Sigmoid colon (tissue), 7 donors: ENCODE measurements around the gene ZNF513. TPM values are rescaled to one million over a fixed set of nuclear protein-coding genes. Genes with fewer than 3 reads are reported as not detected.

ENCODE experiments used
- DNase-seq: peaks from one replicate; pipeline ENCODE4 v3.0.0-alpha.2; 2019
- H3K27ac ChIP-seq, 4 donors: fragments of 200-600 bp; sonication (generic); one replicate each; pipeline ENCODE4 v1.5.1; 2016 to 2019; ENCODE audit warnings: mild to moderate bottlenecking in 1 of 4
- H3K27me3 ChIP-seq, 3 donors: fragments of 200-600 bp; sonication (generic); one replicate each; pipeline ENCODE4 v1.5.1; 2019; ENCODE audit warnings: mild to moderate bottlenecking in 1 of 3
- H3K36me3 ChIP-seq, 4 donors: fragments of 200-600 bp; sonication (generic); one replicate each; pipeline ENCODE4 v1.5.1; 2016 to 2019
- H3K4me1 ChIP-seq, 4 donors: fragments of 200-600 bp; sonication (generic); one replicate each; pipeline ENCODE4 v1.5.1; 2017 to 2019
- H3K4me3 ChIP-seq, 4 donors: fragments of 200-600 bp; sonication (generic); one replicate each; pipeline ENCODE4 v1.5.1; 2017 to 2019; ENCODE audit warnings: mild to moderate bottlenecking in 2 of 4, moderate library complexity in 1 of 4
- H3K9me3 ChIP-seq, 4 donors: fragments of 200-600 bp in 3 of 4; sonication (generic) in 3 of 4; one replicate each; pipeline versions ENCODE4 v1.5.1 to v1.6.1; 2013 to 2019
- EP300 ChIP-seq, 4 donors: sonication (generic); formaldehyde crosslinking; IDR thresholded peaks; one replicate each; pipeline ENCODE4 v1.6.1; 2017; ENCODE audit warnings: antibody characterized with exemption in 4 of 4
- POLR2A ChIP-seq, 2 donors: fragments of 450-650 bp; IDR thresholded peaks; one replicate each; pipeline ENCODE4 v1.6.1; 2016; ENCODE audit warnings: antibody characterized with exemption in 2 of 2, mild to moderate bottlenecking in 2 of 2, moderate library complexity in 2 of 2
- POLR2AphosphoS5 ChIP-seq, 4 donors: sonication (generic); formaldehyde crosslinking; IDR thresholded peaks; one replicate each; pipeline ENCODE4 v1.6.1; 2017; ENCODE audit warnings: antibody characterized with exemption in 4 of 4
- WGBS, 2 donors: extraction: QIAGEN DNeasy Blood & Tissue Kit; methylation state at CpG; one replicate each; pipeline ENCODE4 v1.1.7; 2013; 5-methylcytosine and 5-hydroxymethylcytosine counted together
- intact Hi-C: fragments of 100-400 bp; cut with DNase I; formaldehyde crosslinking; loops from one replicate; pipeline ENCODE4 v1.15.1; 2023
- polyA plus RNA-seq, 3 donors: library from polyadenylated mRNA; stranded (reverse); fragments of 200-250 nt; gene quantifications; one replicate each; pipeline ENCODE4 v1.2.3, GENCODE V29; 2013
- total RNA-seq, 4 donors: library from RNA; depleted of rRNA; stranded (reverse); fragments of >200 nt; gene quantifications; one replicate each; pipeline ENCODE4 v1.1.0, GENCODE V29; 2016
- TF ChIP-seq, protein P1 (sequence below), 4 experiments: fragments of 450-650 bp in 3 of 4; fragments of 200-600 bp in 1 of 4; IDR thresholded peaks; one replicate each; pipeline ENCODE4 v1.5.1; 2016 to 2019; ENCODE audit warnings: antibody characterized with exemption in 4 of 4, mild to moderate bottlenecking in 3 of 4, moderate library complexity in 2 of 4
- donor health status: healthy with polysubstance abuse.
- donor health status: Bipolar disorder and iron deficiency.
- donor health status: healthy.

Gene ZNF513
- total and polyA plus RNA-seq, 7 donors: 5.0 to 27.5 (median 8.7) TPM

DNA sequence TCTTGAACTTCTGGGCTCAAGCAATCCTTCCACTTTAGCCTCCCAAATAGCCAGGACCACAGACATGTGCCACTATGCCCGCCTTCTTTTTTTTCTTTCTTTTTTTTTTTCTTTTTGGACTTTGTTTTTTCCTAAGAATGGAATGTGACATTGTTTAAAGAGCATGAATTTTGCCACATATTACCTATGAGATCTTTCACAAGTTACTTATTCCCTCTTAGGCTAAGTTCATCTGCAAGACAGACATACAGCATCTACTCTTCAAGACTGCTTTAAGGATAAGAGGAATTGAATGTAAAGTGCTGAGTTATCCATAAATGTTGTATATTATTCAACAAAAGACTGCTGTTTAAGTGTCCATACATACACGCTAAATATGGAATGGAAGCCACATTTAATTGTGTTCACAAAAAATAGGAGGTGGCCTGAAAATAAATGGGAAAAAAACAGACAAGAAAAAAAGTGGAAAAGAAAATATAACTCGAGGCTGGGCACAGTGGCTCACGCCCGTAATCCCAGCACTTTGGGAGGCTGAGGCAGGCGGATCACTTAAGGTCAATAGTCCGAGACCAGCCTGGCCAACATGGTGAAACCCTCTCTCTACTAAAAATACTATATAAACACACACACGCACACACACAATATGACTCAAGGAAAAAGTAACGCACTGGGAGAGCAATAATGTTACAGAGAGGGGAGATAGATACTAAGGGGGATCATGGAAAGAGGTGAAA lies 32.1 kb upstream of the ZNF513 start:
- Histone ChIP-seq H3K27ac (no peak overlapping the region), H3K4me1 (peaks cover 0 to 20% (median 16%) of the 10 kb centered on the region in 4 donors), H3K36me3 (no peaks in the 10 kb centered on the region), H3K9me3 (no peaks in the 10 kb centered on the region), H3K27me3 (no peaks in the 10 kb centered on the region), H3K4me3 (no peak overlapping the region)
- no peak for DNase-seq
- intact Hi-C loops: no loop called here
- WGBS, 2 donors: 84 to 90% methylated on average over 9 of the region's 9 CpGs
- TF ChIP-seq EP300 (IDR thresholded peaks at IDR 0.05) (no peak), POLR2A (IDR thresholded peaks at IDR 0.05) (no peak), POLR2AphosphoS5 (IDR thresholded peaks at IDR 0.05) (no peak)
- TF ChIP-seq, protein P1, sequence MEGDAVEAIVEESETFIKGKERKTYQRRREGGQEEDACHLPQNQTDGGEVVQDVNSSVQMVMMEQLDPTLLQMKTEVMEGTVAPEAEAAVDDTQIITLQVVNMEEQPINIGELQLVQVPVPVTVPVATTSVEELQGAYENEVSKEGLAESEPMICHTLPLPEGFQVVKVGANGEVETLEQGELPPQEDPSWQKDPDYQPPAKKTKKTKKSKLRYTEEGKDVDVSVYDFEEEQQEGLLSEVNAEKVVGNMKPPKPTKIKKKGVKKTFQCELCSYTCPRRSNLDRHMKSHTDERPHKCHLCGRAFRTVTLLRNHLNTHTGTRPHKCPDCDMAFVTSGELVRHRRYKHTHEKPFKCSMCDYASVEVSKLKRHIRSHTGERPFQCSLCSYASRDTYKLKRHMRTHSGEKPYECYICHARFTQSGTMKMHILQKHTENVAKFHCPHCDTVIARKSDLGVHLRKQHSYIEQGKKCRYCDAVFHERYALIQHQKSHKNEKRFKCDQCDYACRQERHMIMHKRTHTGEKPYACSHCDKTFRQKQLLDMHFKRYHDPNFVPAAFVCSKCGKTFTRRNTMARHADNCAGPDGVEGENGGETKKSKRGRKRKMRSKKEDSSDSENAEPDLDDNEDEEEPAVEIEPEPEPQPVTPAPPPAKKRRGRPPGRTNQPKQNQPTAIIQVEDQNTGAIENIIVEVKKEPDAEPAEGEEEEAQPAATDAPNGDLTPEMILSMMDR (IDR thresholded peaks at IDR 0.05): no peak

- Histone ChIP-seq H3K27ac (peak within 1 kb of the TSS; percentile 73 to 93 (median 82)), H3K4me1 (peaks cover 0 to 36% (median 22%) of the 10 kb centered on the region in 4 donors), H3K27me3 (no peaks in the 10 kb centered on the region), H3K36me3 (no peaks in the 10 kb centered on the region), H3K4me3 (peak within 1 kb of the TSS; percentile 57 to 98 (median 75)), H3K9me3 (no peaks in the 10 kb centered on the region)
- TF ChIP-seq POLR2A (IDR thresholded peaks at IDR 0.05) (peak in 1 of 2 donors; percentile 37), POLR2AphosphoS5 (IDR thresholded peaks at IDR 0.05) (peak; percentile 54 to 86 (median 72))
- TF ChIP-seq, protein P1 (IDR thresholded peaks at IDR 0.05): no peak
- 1% methylated on average over 82 of the region's 82 CpGs for WGBS, 2 donors
- intact Hi-C loops: loop anchor here (1.0 to 2.0 kb wide), 2 partner anchors 19 to 29 kb away; partner anchors contain the start of genes NRBP1 and ZNF513
- DNase-seq: peak; percentile 97
Observed at GRCh38 chr2:27409321-27410073, 29.0 kb upstream of the ZNF513 start, which contains the start of gene PPM1G. Gene PPM1G, minus strand, starts transcription at chr2:27409591. Its CDS starts 169 bp downstream, at chr2:27409422.

GRCh38 chr2:27408601-27409320 lies 28.2 kb upstream of the ZNF513 start:
- intact Hi-C loops: loop anchor here (1.0 to 2.0 kb wide), 2 partner anchors 20 to 28 kb away; partner anchors contain the start of genes NRBP1 and ZNF513
- Histone ChIP-seq H3K27ac (peak overlapping the region; percentile 73 to 93 (median 82)), H3K9me3 (no peaks in the 10 kb centered on the region), H3K36me3 (no peaks in the 10 kb centered on the region), H3K27me3 (no peaks in the 10 kb centered on the region), H3K4me3 (peak overlapping the region; percentile 57 to 98 (median 75)), H3K4me1 (peaks cover 0 to 36% (median 22%) of the 10 kb centered on the region in 4 donors)
- no peak for TF ChIP-seq EP300 (IDR thresholded peaks at IDR 0.05)
- no peak for TF ChIP-seq POLR2AphosphoS5 (IDR thresholded peaks at IDR 0.05)
- TF ChIP-seq, protein P1 (IDR thresholded peaks at IDR 0.05): no peak
- TF ChIP-seq POLR2A (IDR thresholded peaks at IDR 0.05): no peak
- 1% methylated on average over 33 of the region's 33 CpGs for WGBS, 2 donors
- no peak for DNase-seq

GRCh38 chr2:27407798-27408491 lies 27.4 kb upstream of the ZNF513 start:
- WGBS, 2 donors: 49 to 55% methylated on average over 16 of the region's 16 CpGs
- Histone ChIP-seq H3K4me1 (peaks cover 0 to 36% (median 22%) of the 10 kb centered on the region in 4 donors), H3K4me3 (peak overlapping the region in 3 of 4 donors; percentile 57 to 90 (median 60)), H3K9me3 (no peaks in the 10 kb centered on the region), H3K36me3 (no peaks in the 10 kb centered on the region), H3K27ac (peak overlapping the region in 2 of 4 donors; percentile 73 to 79), H3K27me3 (no peaks in the 10 kb centered on the region)
- intact Hi-C loops: loop anchor here (2.0 kb wide), 1 partner anchor 27 kb away; the partner anchor contains the start of gene ZNF513
- TF ChIP-seq POLR2A (IDR thresholded peaks at IDR 0.05) (no peak), POLR2AphosphoS5 (IDR thresholded peaks at IDR 0.05) (no peak), EP300 (IDR thresholded peaks at IDR 0.05) (no peak)
- TF ChIP-seq, protein P1 (IDR thresholded peaks at IDR 0.05): peak; percentile 23 to 61 (median 54)
- DNase-seq: no peak
